ENCODE measurements around the gene NEURL4.

Gene NEURL4

DNA sequence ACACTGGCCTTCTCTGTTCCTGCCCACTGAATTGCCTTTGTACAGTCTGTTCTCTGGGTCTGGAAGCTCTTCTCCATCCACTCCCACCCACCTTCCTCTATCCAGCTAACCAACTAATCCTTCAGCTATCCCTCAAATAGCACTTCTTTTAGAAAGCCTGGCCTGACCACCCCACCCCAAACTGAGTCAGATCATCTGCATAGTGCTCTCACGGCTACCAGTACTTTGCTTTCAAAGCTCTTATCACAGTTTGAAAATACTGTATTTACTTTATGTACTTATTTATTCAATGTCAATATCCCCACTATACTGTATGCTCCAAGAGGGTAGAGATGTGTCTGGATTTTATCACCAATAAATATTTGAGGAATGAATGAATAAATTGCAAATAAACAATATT is 62.4 kb downstream of the NEURL4 start:
- H3K4me2 ChIP-seq (ENCODE audit: low read length) = no peak overlapping the region

More for the DNA sequence above, 62.4 kb downstream of the NEURL4 start:
- TF ChIP-seq EZH2phosphoT487 (IDR thresholded peaks at IDR 0.05; ENCODE audit: borderline replicate concordance, low read length) = no peak
- TF ChIP-seq, protein P1, sequence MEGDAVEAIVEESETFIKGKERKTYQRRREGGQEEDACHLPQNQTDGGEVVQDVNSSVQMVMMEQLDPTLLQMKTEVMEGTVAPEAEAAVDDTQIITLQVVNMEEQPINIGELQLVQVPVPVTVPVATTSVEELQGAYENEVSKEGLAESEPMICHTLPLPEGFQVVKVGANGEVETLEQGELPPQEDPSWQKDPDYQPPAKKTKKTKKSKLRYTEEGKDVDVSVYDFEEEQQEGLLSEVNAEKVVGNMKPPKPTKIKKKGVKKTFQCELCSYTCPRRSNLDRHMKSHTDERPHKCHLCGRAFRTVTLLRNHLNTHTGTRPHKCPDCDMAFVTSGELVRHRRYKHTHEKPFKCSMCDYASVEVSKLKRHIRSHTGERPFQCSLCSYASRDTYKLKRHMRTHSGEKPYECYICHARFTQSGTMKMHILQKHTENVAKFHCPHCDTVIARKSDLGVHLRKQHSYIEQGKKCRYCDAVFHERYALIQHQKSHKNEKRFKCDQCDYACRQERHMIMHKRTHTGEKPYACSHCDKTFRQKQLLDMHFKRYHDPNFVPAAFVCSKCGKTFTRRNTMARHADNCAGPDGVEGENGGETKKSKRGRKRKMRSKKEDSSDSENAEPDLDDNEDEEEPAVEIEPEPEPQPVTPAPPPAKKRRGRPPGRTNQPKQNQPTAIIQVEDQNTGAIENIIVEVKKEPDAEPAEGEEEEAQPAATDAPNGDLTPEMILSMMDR (IDR thresholded peaks at IDR 0.05; ENCODE audit: low read depth, low read length, poor library complexity, severe bottlenecking) = no peak
- H3K27me3 ChIP-seq (ENCODE audit: control insufficient read depth, low read length) = peaks cover 25% of the 10 kb centered on the region
- no peak overlapping the region for H3K4me3 ChIP-seq (ENCODE audit: low read length)
- no peaks in the 10 kb centered on the region for H3K79me2 ChIP-seq (ENCODE audit: control insufficient read depth, low read length)
- no peaks in the 10 kb centered on the region for H3K9me2 ChIP-seq (replicated peaks; ENCODE audit: control insufficient read depth, low read length)
- H3F3A ChIP-seq (ENCODE audit: control insufficient read depth, insufficient read depth) = no peaks in the 10 kb centered on the region
- peaks cover 20% of the 10 kb centered on the region for H3K4me1 ChIP-seq (ENCODE audit: control insufficient read depth, low read length)
- H3K9me3 ChIP-seq (ENCODE audit: control insufficient read depth, insufficient read depth, low read length) = no peaks in the 10 kb centered on the region
- H3K27ac ChIP-seq (ENCODE audit: low read depth, low read length) = no peak overlapping the region
- no peaks in the 10 kb centered on the region for H4K20me1 ChIP-seq (ENCODE audit: control insufficient read depth, insufficient read depth, low read depth, low read length)
- H3K36me3 ChIP-seq (ENCODE audit: control insufficient read depth, low read length) = no peaks in the 10 kb centered on the region
